ENCODE measurements around the gene DNAAF6.

The DNAAF6 gene

GRCh38 chrX:107207943-107208342 is 1.5 kb downstream of the DNAAF6 start:
- Histone ChIP-seq H2BK12ac (ENCODE audit: low read length in 2 of 2) (no peak overlapping the region), H3K27ac (ENCODE audit: low read length, poor library complexity, severe bottlenecking) (no peak overlapping the region), H3K9me3 (ENCODE audit: control insufficient read depth, low read length) (no peaks in the 10 kb centered on the region), H3K27me3 (ENCODE audit: control insufficient read depth in 1 of 2, insufficient read depth in 1 of 2, low read length in 2 of 2) (peaks cover 0 to 35% of the 10 kb centered on the region in 2 experiments), H2AK5ac (ENCODE audit: low read length, severe bottlenecking) (no peak overlapping the region), H3K4me2 (ENCODE audit: low read length, poor library complexity, severe bottlenecking) (no peak overlapping the region), H2BK15ac (ENCODE audit: low read depth, poor library complexity, severe bottlenecking) (no peak overlapping the region), H3K18ac (ENCODE audit: low read depth in 1 of 2, low read length in 2 of 2) (no peak overlapping the region), H2BK120ac (ENCODE audit: low read depth, low read length) (no peak overlapping the region), H3K36me3 (ENCODE audit: control insufficient read depth in 1 of 2, insufficient read depth in 2 of 2, low read depth in 1 of 2, low read length in 2 of 2) (no peaks in the 10 kb centered on the region), H4K8ac (ENCODE audit: low read length) (no peak overlapping the region), H3K4me3 (ENCODE audit: insufficient read depth in 1 of 2, low read depth in 1 of 2, low read length in 2 of 2) (no peak overlapping the region), H3K23ac (ENCODE audit: low read length in 2 of 2) (no peak overlapping the region), H3K14ac (ENCODE audit: low read length in 2 of 2) (no peak overlapping the region), H3K79me1 (replicated peaks; ENCODE audit: low read length, poor library complexity, severe bottlenecking) (no peaks in the 10 kb centered on the region), H2AFZ (ENCODE audit: low read depth, low read length) (no peak overlapping the region), H3K9ac (ENCODE audit: low read length) (no peak overlapping the region), H2BK5ac (ENCODE audit: low read depth, low read length, poor library complexity, severe bottlenecking) (no peak overlapping the region), H4K91ac (ENCODE audit: low read length) (no peak overlapping the region), H3K4ac (ENCODE audit: low read depth in 1 of 2, low read length in 2 of 2) (no peak overlapping the region), H3K4me1 (ENCODE audit: control insufficient read depth, insufficient read depth, low read depth, low read length) (peaks cover 4% of the 10 kb centered on the region)
- 100% methylated on average over 6 of the region's 9 CpGs for WGBS
- DNase-seq, result no peak

DNA sequence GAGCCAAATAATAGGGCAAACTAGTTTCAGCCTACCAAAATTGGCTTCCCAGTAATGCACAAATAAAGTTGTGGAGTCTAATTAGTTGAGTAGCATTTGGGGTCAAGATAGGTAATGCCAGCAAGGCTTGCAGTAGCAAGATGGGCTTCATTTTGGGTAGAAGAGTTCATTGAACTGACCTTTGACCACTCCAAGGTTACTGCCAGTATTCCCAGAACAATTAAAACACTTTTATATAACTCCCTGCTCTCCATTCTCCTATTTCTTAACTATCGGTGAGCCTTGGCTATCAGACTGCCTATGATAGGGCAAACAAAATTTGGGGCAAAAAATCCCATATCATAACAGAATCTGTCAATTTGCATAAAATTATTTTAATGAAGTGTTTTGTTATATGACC is 7.1 kb downstream of the DNAAF6 start:
- no peak overlapping the region for H3K4ac ChIP-seq (ENCODE audit: low read depth in 1 of 2, low read length in 2 of 2)
- H3K27me3 ChIP-seq (ENCODE audit: control insufficient read depth in 1 of 2, insufficient read depth in 1 of 2, low read length in 2 of 2), result peaks cover 0 to 28% of the 10 kb centered on the region in 2 experiments
- no CpG with 5 or more reads among the region's 1 CpG for WGBS

GRCh38 chrX:107226757-107227156 is 20.3 kb downstream of the DNAAF6 start:
- Histone ChIP-seq H3K36me3 (ENCODE audit: control insufficient read depth in 1 of 2, insufficient read depth in 2 of 2, low read depth in 1 of 2, low read length in 2 of 2) (no peaks in the 10 kb centered on the region), H3K4me2 (ENCODE audit: low read length, poor library complexity, severe bottlenecking) (no peak overlapping the region), H2AK5ac (ENCODE audit: low read length, severe bottlenecking) (no peak overlapping the region), H3K9ac (ENCODE audit: low read length) (no peak overlapping the region), H2BK12ac (ENCODE audit: low read length in 2 of 2) (no peak overlapping the region), H2BK120ac (ENCODE audit: low read depth, low read length) (no peak overlapping the region), H3K18ac (ENCODE audit: low read depth in 1 of 2, low read length in 2 of 2) (no peak overlapping the region), H4K8ac (ENCODE audit: low read length) (no peak overlapping the region), H3K14ac (ENCODE audit: low read length in 2 of 2) (no peak overlapping the region), H3K23ac (ENCODE audit: low read length in 2 of 2) (no peak overlapping the region), H3K27ac (ENCODE audit: low read length, poor library complexity, severe bottlenecking) (no peak overlapping the region), H4K91ac (ENCODE audit: low read length) (no peak overlapping the region), H3K4me3 (ENCODE audit: insufficient read depth in 1 of 2, low read depth in 1 of 2, low read length in 2 of 2) (no peak overlapping the region), H2AFZ (ENCODE audit: low read depth, low read length) (no peak overlapping the region), H3K4ac (ENCODE audit: low read depth in 1 of 2, low read length in 2 of 2) (no peak overlapping the region), H3K27me3 (ENCODE audit: control insufficient read depth in 1 of 2, insufficient read depth in 1 of 2, low read length in 2 of 2) (peaks cover 0 to 3% of the 10 kb centered on the region in 2 experiments), H3K4me1 (ENCODE audit: control insufficient read depth, insufficient read depth, low read depth, low read length) (no peaks in the 10 kb centered on the region), H2BK5ac (ENCODE audit: low read depth, low read length, poor library complexity, severe bottlenecking) (no peak overlapping the region), H2BK15ac (ENCODE audit: low read depth, poor library complexity, severe bottlenecking) (no peak overlapping the region), H3K9me3 (ENCODE audit: control insufficient read depth, low read length) (no peaks in the 10 kb centered on the region), H3K79me1 (replicated peaks; ENCODE audit: low read length, poor library complexity, severe bottlenecking) (no peaks in the 10 kb centered on the region)
- no CpG with 5 or more reads among the region's 1 CpG for WGBS
- no peak for DNase-seq

More for the DNA sequence above, 7.1 kb downstream of the DNAAF6 start:
- Histone ChIP-seq H2AK5ac (ENCODE audit: low read length, severe bottlenecking) (no peak overlapping the region), H3K23ac (ENCODE audit: low read length in 2 of 2) (no peak overlapping the region), H3K14ac (ENCODE audit: low read length in 2 of 2) (no peak overlapping the region), H3K18ac (ENCODE audit: low read depth in 1 of 2, low read length in 2 of 2) (no peak overlapping the region), H2AFZ (ENCODE audit: low read depth, low read length) (no peak overlapping the region), H3K36me3 (ENCODE audit: control insufficient read depth in 1 of 2, insufficient read depth in 2 of 2, low read depth in 1 of 2, low read length in 2 of 2) (no peaks in the 10 kb centered on the region), H3K4me2 (ENCODE audit: low read length, poor library complexity, severe bottlenecking) (no peak overlapping the region), H3K9me3 (ENCODE audit: control insufficient read depth, low read length) (no peaks in the 10 kb centered on the region), H3K27ac (ENCODE audit: low read length, poor library complexity, severe bottlenecking) (no peak overlapping the region), H3K4me1 (ENCODE audit: control insufficient read depth, insufficient read depth, low read depth, low read length) (no peaks in the 10 kb centered on the region), H4K91ac (ENCODE audit: low read length) (no peak overlapping the region), H2BK15ac (ENCODE audit: low read depth, poor library complexity, severe bottlenecking) (no peak overlapping the region), H3K79me1 (replicated peaks; ENCODE audit: low read length, poor library complexity, severe bottlenecking) (no peaks in the 10 kb centered on the region), H4K8ac (ENCODE audit: low read length) (no peak overlapping the region), H3K9ac (ENCODE audit: low read length) (no peak overlapping the region), H2BK12ac (ENCODE audit: low read length in 2 of 2) (no peak overlapping the region), H2BK5ac (ENCODE audit: low read depth, low read length, poor library complexity, severe bottlenecking) (no peak overlapping the region), H3K4me3 (ENCODE audit: insufficient read depth in 1 of 2, low read depth in 1 of 2, low read length in 2 of 2) (no peak overlapping the region), H2BK120ac (ENCODE audit: low read depth, low read length) (no peak overlapping the region)
- DNase-seq, result no peak

DNA sequence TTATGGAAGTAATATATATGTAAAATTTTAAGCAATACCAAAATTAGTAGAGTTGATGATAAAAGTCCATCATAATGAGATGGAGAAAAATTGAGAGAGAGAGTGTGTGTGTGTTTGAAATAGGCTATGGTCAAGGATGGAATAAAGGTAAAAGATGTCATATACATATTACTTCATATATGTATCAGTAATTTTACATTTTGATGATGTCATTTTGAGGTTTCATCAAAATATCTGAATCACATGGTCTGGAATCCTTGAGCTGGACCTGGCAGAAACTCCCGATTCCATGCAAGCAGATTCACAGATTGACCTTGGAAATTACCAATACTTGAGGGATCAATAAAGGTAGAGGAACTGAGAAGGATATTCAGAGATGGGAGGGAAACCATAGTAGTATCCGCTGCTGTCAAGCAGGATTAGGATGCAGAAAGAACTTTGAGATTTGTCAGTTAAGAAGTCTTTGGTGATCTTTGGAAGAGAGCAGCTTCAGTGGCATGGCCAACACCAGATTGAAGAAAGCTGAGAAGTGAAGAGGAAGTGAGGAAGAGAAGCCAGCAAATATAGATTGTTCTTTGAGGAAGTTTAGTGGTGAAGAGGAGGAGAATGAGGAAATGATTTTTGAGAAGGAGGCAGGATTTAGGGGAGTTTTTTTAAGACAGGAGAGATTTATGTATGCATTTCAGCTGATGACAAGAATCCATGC is 21.5 kb downstream of the DNAAF6 start:
- Histone ChIP-seq H4K91ac (ENCODE audit: low read length) (no peak overlapping the region), H4K8ac (ENCODE audit: low read length) (no peak overlapping the region), H3K4ac (ENCODE audit: low read depth in 1 of 2, low read length in 2 of 2) (no peak overlapping the region), H3K4me2 (ENCODE audit: low read length, poor library complexity, severe bottlenecking) (no peak overlapping the region), H3K14ac (ENCODE audit: low read length in 2 of 2) (no peak overlapping the region), H3K79me1 (replicated peaks; ENCODE audit: low read length, poor library complexity, severe bottlenecking) (no peaks in the 10 kb centered on the region), H2BK12ac (ENCODE audit: low read length in 2 of 2) (no peak overlapping the region), H3K18ac (ENCODE audit: low read depth in 1 of 2, low read length in 2 of 2) (no peak overlapping the region), H2AK5ac (ENCODE audit: low read length, severe bottlenecking) (no peak overlapping the region), H3K9me3 (ENCODE audit: control insufficient read depth, low read length) (no peaks in the 10 kb centered on the region), H2BK120ac (ENCODE audit: low read depth, low read length) (no peak overlapping the region), H3K9ac (ENCODE audit: low read length) (no peak overlapping the region), H3K4me1 (ENCODE audit: control insufficient read depth, insufficient read depth, low read depth, low read length) (no peaks in the 10 kb centered on the region), H3K36me3 (ENCODE audit: control insufficient read depth in 1 of 2, insufficient read depth in 2 of 2, low read depth in 1 of 2, low read length in 2 of 2) (no peaks in the 10 kb centered on the region), H2AFZ (ENCODE audit: low read depth, low read length) (no peak overlapping the region), H2BK5ac (ENCODE audit: low read depth, low read length, poor library complexity, severe bottlenecking) (no peak overlapping the region), H3K27me3 (ENCODE audit: control insufficient read depth in 1 of 2, insufficient read depth in 1 of 2, low read length in 2 of 2) (peaks cover 0 to 3% of the 10 kb centered on the region in 2 experiments), H3K27ac (ENCODE audit: low read length, poor library complexity, severe bottlenecking) (no peak overlapping the region), H2BK15ac (ENCODE audit: low read depth, poor library complexity, severe bottlenecking) (no peak overlapping the region), H3K23ac (ENCODE audit: low read length in 2 of 2) (no peak overlapping the region), H3K4me3 (ENCODE audit: insufficient read depth in 1 of 2, low read depth in 1 of 2, low read length in 2 of 2) (no peak overlapping the region)
- no peak for DNase-seq
- WGBS, result 95% methylated on average over 2 of the region's 2 CpGs

Measured in mesenchymal stem cell (in vitro differentiated cells and primary cell).